ENCODE data around the gene L2HGDH.
A peak's percentile ranks its signal among the peaks of the same experiment; 100 is the strongest.

Gene L2HGDH

GRCh38 chr14:50312734-50313054 is 665 bp upstream of the L2HGDH start:
- DNase-seq (ENCODE audit: low read depth, low spot score) = no peak
- TF ChIP-seq CTCF (IDR thresholded peaks at IDR 0.05; ENCODE audit: insufficient read depth, low read length, missing control alignments) = no peak
- CTCF ChIA-PET = interaction anchor here (1.2 to 3.4 kb wide), 5 partner anchors 8 to 450 kb away, joined by 3 to 33 read pairs (median 3); no protein-coding TSS in a partner anchor
- peak overlapping the region; percentile 93 for H3K4me3 ChIP-seq (ENCODE audit: low read depth, low read length)
- POLR2A ChIA-PET = interaction anchor here (1.0 kb wide), 1 partner anchor 8 kb away, joined by 3 read pairs; no protein-coding TSS in a partner anchor

- ChIA-PET CTCF (interaction anchor here (0.8 to 3.4 kb wide), 15 partner anchors 8 to 464 kb away, joined by 3 to 33 read pairs (median 3); partner anchors contain the start of genes MAP4K5 and VCPKMT), POLR2A (interaction anchor here (1.0 to 1.1 kb wide), 2 partner anchors 9 to 65 kb away, joined by 3 read pairs; no protein-coding TSS in a partner anchor)
- H3K4me3 ChIP-seq (ENCODE audit: low read depth, low read length) = peak overlapping the region; percentile 93
- no peak for DNase-seq (ENCODE audit: low read depth, low spot score)
- TF ChIP-seq CTCF (IDR thresholded peaks at IDR 0.05; ENCODE audit: insufficient read depth, low read length, missing control alignments) = peak; percentile 52
These were observed 575 bp downstream of the L2HGDH start for GRCh38 chr14:50311337-50311971.

- TF ChIP-seq CTCF (IDR thresholded peaks at IDR 0.05; ENCODE audit: insufficient read depth, low read length, missing control alignments) = no peak
- ChIA-PET CTCF (interaction anchor here (0.9 to 3.4 kb wide), 6 partner anchors 10 to 445 kb away, joined by 3 to 33 read pairs (median 4); partner anchors contain the start of gene MAP4K5), POLR2A (no interaction called here)
- no peak for DNase-seq (ENCODE audit: low read depth, low spot score)
- no peak overlapping the region for H3K4me3 ChIP-seq (ENCODE audit: low read depth, low read length)
These were observed 1.6 kb downstream of the L2HGDH start for GRCh38 chr14:50310445-50310844.

GRCh38 chr14:50308363-50308915 is 3.6 kb downstream of the L2HGDH start:
- ChIA-PET CTCF (no interaction called here), POLR2A (interaction anchor here (0.7 kb wide), 1 partner anchor 14 kb away, joined by 3 read pairs; no protein-coding TSS in a partner anchor)
- H3K4me3 ChIP-seq (ENCODE audit: low read depth, low read length) = no peak overlapping the region
- no peak for TF ChIP-seq CTCF (IDR thresholded peaks at IDR 0.05; ENCODE audit: insufficient read depth, low read length, missing control alignments)
- no peak for DNase-seq (ENCODE audit: low read depth, low spot score)

GRCh38 chr14:50303744-50304471 is 8.1 kb downstream of the L2HGDH start:
- ChIA-PET POLR2A (no interaction called here), CTCF (interaction anchor here (0.8 kb wide), 1 partner anchor 8 kb away, joined by 3 read pairs; the partner anchor contains the start of gene L2HGDH)
- DNase-seq (ENCODE audit: low read depth, low spot score) = no peak
- no peak for TF ChIP-seq CTCF (IDR thresholded peaks at IDR 0.05; ENCODE audit: insufficient read depth, low read length, missing control alignments)
- no peak overlapping the region for H3K4me3 ChIP-seq (ENCODE audit: low read depth, low read length)

GRCh38 chr14:50301914-50302313 is 10.1 kb downstream of the L2HGDH start:
- no peak for TF ChIP-seq CTCF (IDR thresholded peaks at IDR 0.05; ENCODE audit: insufficient read depth, low read length, missing control alignments)
- H3K4me3 ChIP-seq (ENCODE audit: low read depth, low read length) = no peak overlapping the region
- POLR2A ChIA-PET = no interaction called here
- no peak for DNase-seq (ENCODE audit: low read depth, low spot score)
- CTCF ChIA-PET = no interaction called here

All from AG04449 (cell line).